Measurements from ENCODE around the gene CBY1. TPM values are rescaled to one million over a fixed set of nuclear protein-coding genes. Genes with fewer than 3 reads are reported as not detected.

Gene CBY1
- total RNA-seq, 1 experiment from 2014 or later: 12.9 TPM

- Histone ChIP-seq H3K9me2 (replicated peaks; ENCODE audit: low read length) (no peaks in the 10 kb centered on the region), H2AFZ (ENCODE audit: low read length) (no peak overlapping the region), H3K4me1 (ENCODE audit: insufficient read depth, low read length) (no peaks in the 10 kb centered on the region), H3K4me2 (ENCODE audit: low read length) (no peak overlapping the region), H3K27me3 (ENCODE audit: low read length) (no peaks in the 10 kb centered on the region), H3K4me3 (ENCODE audit: low read length) (no peak overlapping the region), H3K9ac (ENCODE audit: low read length) (no peak overlapping the region), H3K79me2 (ENCODE audit: low read length) (no peaks in the 10 kb centered on the region), H4K20me1 (ENCODE audit: low read length) (no peaks in the 10 kb centered on the region), H3K36me3 (ENCODE audit: low read depth, low read length) (no peaks in the 10 kb centered on the region), H3F3A (ENCODE audit: low read length, unreplicated experiment) (no peaks in the 10 kb centered on the region), H3K9me3 (ENCODE audit: low read length) (no peaks in the 10 kb centered on the region), H3K27ac (ENCODE audit: low read length) (no peak overlapping the region)
- TF ChIP-seq EZH2 (IDR thresholded peaks at IDR 0.05; ENCODE audit: low read length, unreplicated experiment) (no peak), EZH2phosphoT487 (IDR thresholded peaks at IDR 0.05; ENCODE audit: borderline replicate concordance, low read length) (no peak)
- TF ChIP-seq, protein P1, sequence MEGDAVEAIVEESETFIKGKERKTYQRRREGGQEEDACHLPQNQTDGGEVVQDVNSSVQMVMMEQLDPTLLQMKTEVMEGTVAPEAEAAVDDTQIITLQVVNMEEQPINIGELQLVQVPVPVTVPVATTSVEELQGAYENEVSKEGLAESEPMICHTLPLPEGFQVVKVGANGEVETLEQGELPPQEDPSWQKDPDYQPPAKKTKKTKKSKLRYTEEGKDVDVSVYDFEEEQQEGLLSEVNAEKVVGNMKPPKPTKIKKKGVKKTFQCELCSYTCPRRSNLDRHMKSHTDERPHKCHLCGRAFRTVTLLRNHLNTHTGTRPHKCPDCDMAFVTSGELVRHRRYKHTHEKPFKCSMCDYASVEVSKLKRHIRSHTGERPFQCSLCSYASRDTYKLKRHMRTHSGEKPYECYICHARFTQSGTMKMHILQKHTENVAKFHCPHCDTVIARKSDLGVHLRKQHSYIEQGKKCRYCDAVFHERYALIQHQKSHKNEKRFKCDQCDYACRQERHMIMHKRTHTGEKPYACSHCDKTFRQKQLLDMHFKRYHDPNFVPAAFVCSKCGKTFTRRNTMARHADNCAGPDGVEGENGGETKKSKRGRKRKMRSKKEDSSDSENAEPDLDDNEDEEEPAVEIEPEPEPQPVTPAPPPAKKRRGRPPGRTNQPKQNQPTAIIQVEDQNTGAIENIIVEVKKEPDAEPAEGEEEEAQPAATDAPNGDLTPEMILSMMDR (conservative IDR thresholded peaks at IDR 0.05; ENCODE audit: low read depth, low read length): no peak
- no TSS peak for BruUV-seq (replicated peaks)
- ChIA-PET CTCF (no interaction called here), POLR2A (ENCODE audit: unreplicated experiment) (no interaction called here)
- intact Hi-C loops (cut with micrococcal nuclease): no loop called here
- ATAC-seq (no peak), DNase-seq (no peak)
These were observed 23.9 kb upstream of the CBY1 start for GRCh38 chr22:38632528-38632927.

DNA sequence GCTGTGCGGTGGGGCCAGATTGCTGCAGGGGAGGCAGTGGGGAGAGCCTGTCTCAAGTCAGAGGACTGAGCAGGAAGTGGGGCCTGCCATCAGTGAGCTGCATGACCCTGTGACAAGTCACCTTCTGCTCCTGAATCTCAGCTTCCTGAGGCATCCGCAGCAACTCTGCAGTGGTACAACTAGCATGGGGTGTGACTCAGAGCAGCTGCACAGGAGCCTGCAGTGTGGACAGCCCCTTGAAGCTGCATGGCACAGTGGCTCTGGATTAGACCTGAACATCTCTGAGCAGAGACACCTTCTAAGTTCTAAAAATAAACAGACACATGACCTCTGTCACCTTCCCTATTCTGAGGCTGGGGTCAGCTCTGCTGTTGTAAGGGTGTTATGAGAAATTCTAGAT lies 18.2 kb upstream of the CBY1 start:
- Histone ChIP-seq H3K9me2 (replicated peaks; ENCODE audit: low read length) (no peaks in the 10 kb centered on the region), H3K9me3 (ENCODE audit: low read length) (no peaks in the 10 kb centered on the region), H2AFZ (ENCODE audit: low read length) (no peak overlapping the region), H3K27ac (ENCODE audit: low read length) (no peak overlapping the region), H3K4me1 (ENCODE audit: insufficient read depth, low read length) (no peaks in the 10 kb centered on the region), H3K4me2 (ENCODE audit: low read length) (no peak overlapping the region), H4K20me1 (ENCODE audit: low read length) (no peaks in the 10 kb centered on the region), H3K27me3 (ENCODE audit: low read length) (no peaks in the 10 kb centered on the region), H3K4me3 (ENCODE audit: low read length) (no peak overlapping the region), H3K36me3 (ENCODE audit: low read depth, low read length) (no peaks in the 10 kb centered on the region), H3F3A (ENCODE audit: low read length, unreplicated experiment) (no peaks in the 10 kb centered on the region), H3K79me2 (ENCODE audit: low read length) (no peaks in the 10 kb centered on the region), H3K9ac (ENCODE audit: low read length) (no peak overlapping the region)
- intact Hi-C loops (cut with micrococcal nuclease): no loop called here
- ChIA-PET CTCF (no interaction called here), POLR2A (ENCODE audit: unreplicated experiment) (no interaction called here)
- DNase-seq: no peak
- no peak for ATAC-seq
- TF ChIP-seq, protein P1 (conservative IDR thresholded peaks at IDR 0.05; ENCODE audit: low read depth, low read length): no peak
- no peak for TF ChIP-seq EZH2phosphoT487 (IDR thresholded peaks at IDR 0.05; ENCODE audit: borderline replicate concordance, low read length)
- TF ChIP-seq EZH2 (IDR thresholded peaks at IDR 0.05; ENCODE audit: low read length, unreplicated experiment): no peak
- no TSS peak for BruUV-seq (replicated peaks)

- Histone ChIP-seq H3K9ac (ENCODE audit: low read length) (no peak overlapping the region), H3K4me1 (ENCODE audit: insufficient read depth, low read length) (no peaks in the 10 kb centered on the region), H3F3A (ENCODE audit: low read length, unreplicated experiment) (no peaks in the 10 kb centered on the region), H3K79me2 (ENCODE audit: low read length) (no peaks in the 10 kb centered on the region), H4K20me1 (ENCODE audit: low read length) (no peaks in the 10 kb centered on the region), H3K36me3 (ENCODE audit: low read depth, low read length) (no peaks in the 10 kb centered on the region), H3K4me3 (ENCODE audit: low read length) (no peak overlapping the region), H2AFZ (ENCODE audit: low read length) (no peak overlapping the region), H3K9me3 (ENCODE audit: low read length) (no peaks in the 10 kb centered on the region), H3K27me3 (ENCODE audit: low read length) (no peaks in the 10 kb centered on the region), H3K27ac (ENCODE audit: low read length) (no peak overlapping the region), H3K4me2 (ENCODE audit: low read length) (no peak overlapping the region), H3K9me2 (replicated peaks; ENCODE audit: low read length) (no peaks in the 10 kb centered on the region)
- ChIA-PET POLR2A (ENCODE audit: unreplicated experiment) (no interaction called here), CTCF (no interaction called here)
- no TSS peak for BruUV-seq (replicated peaks)
- ATAC-seq (no peak), DNase-seq (no peak)
- TF ChIP-seq EZH2 (IDR thresholded peaks at IDR 0.05; ENCODE audit: low read length, unreplicated experiment) (no peak), EZH2phosphoT487 (IDR thresholded peaks at IDR 0.05; ENCODE audit: borderline replicate concordance, low read length) (no peak)
- TF ChIP-seq, protein P1 (conservative IDR thresholded peaks at IDR 0.05; ENCODE audit: low read depth, low read length): no peak
- intact Hi-C loops (cut with micrococcal nuclease): no loop called here
These were observed 17.7 kb upstream of the CBY1 start for GRCh38 chr22:38638728-38639127.

Data from PC-3 (cell line).